ENCODE results near the gene HMG20A. TPM values are rescaled to one million over a fixed set of nuclear protein-coding genes. Genes with fewer than 3 reads are reported as not detected.

Gene HMG20A
- total and polyA plus RNA-seq, 9 of the 15 experiments (the other 6 are each of a cell fraction or from before 2014, with no cell fraction given), result 25.0 to 68.1 (median 38.9) TPM

DNA sequence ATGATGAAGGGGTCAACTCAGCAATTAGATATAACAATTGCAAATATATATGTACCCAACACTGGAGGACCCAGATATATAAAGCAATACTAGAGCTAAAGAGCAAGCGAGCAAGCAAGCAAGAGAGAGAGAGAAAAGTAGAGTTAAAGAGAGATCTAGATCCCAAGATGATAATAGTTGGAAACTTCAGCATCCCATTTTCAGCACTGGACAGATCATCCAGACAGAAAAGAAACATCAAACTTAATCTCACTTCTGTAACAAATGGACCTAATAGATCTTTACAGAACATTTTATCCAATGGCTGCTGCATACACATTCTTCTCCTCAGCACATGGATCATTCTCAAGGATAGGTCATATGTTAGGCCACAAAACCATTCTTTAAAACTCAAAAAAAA is 24.0 kb upstream of the HMG20A start:
- intact Hi-C loops (cut with micrococcal nuclease), result no loop called here
- no peaks in the 10 kb centered on the region for H4K20me1 ChIP-seq (replicated peaks; ENCODE audit: control insufficient read depth, insufficient read depth, low read length)
- no peak overlapping the region for H3K9ac ChIP-seq (ENCODE audit: insufficient read depth in 1 of 2, low read depth in 2 of 2, low read length in 2 of 2)
- no peak overlapping the region for H2AFZ ChIP-seq (ENCODE audit: low read depth, low read length)
- DNase-seq (ENCODE audit: extremely low read depth in 1 of 4, low spot score in 3 of 4), result no peak
- H3K27me3 ChIP-seq (ENCODE audit: control insufficient read depth in 2 of 2, insufficient read depth in 2 of 2, low read length in 2 of 2), result no peaks in the 10 kb centered on the region
- POLR2A ChIA-PET, result no interaction called here
- ATAC-seq, result no peak
- H3K9me1 ChIP-seq (ENCODE audit: control insufficient read depth, insufficient read depth, low read length), result no peaks in the 10 kb centered on the region
- CTCF ChIA-PET (ENCODE audit: low intra/inter-chr PET ratio), result no interaction called here
- 60% methylated on average over 1 of the region's 1 CpG for WGBS (ENCODE audit: insufficient coverage, low coverage, missing lambda C conversion rate)
- TF ChIP-seq, protein P1, sequence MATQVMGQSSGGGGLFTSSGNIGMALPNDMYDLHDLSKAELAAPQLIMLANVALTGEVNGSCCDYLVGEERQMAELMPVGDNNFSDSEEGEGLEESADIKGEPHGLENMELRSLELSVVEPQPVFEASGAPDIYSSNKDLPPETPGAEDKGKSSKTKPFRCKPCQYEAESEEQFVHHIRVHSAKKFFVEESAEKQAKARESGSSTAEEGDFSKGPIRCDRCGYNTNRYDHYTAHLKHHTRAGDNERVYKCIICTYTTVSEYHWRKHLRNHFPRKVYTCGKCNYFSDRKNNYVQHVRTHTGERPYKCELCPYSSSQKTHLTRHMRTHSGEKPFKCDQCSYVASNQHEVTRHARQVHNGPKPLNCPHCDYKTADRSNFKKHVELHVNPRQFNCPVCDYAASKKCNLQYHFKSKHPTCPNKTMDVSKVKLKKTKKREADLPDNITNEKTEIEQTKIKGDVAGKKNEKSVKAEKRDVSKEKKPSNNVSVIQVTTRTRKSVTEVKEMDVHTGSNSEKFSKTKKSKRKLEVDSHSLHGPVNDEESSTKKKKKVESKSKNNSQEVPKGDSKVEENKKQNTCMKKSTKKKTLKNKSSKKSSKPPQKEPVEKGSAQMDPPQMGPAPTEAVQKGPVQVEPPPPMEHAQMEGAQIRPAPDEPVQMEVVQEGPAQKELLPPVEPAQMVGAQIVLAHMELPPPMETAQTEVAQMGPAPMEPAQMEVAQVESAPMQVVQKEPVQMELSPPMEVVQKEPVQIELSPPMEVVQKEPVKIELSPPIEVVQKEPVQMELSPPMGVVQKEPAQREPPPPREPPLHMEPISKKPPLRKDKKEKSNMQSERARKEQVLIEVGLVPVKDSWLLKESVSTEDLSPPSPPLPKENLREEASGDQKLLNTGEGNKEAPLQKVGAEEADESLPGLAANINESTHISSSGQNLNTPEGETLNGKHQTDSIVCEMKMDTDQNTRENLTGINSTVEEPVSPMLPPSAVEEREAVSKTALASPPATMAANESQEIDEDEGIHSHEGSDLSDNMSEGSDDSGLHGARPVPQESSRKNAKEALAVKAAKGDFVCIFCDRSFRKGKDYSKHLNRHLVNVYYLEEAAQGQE (IDR thresholded peaks at IDR 0.05; ENCODE audit: borderline replicate concordance), result peak; percentile 75
- TF ChIP-seq, protein P1 (CRISPR knock-in tag; IDR thresholded peaks at IDR 0.05; ENCODE audit: low read depth), result no peak
- no peak for TF ChIP-seq TEAD4 (IDR thresholded peaks at IDR 0.05; ENCODE audit: low read length)
- no peak for TF ChIP-seq TEAD4 (CRISPR knock-in tag; IDR thresholded peaks at IDR 0.05; ENCODE audit: borderline replicate concordance)
- H3K4me1 ChIP-seq (replicated peaks in 1 of 2; ENCODE audit: control insufficient read depth in 2 of 2, insufficient read depth in 2 of 2, low read length in 2 of 2), result no peaks in the 10 kb centered on the region
- peaks cover 51% of the 10 kb centered on the region for H3K79me2 ChIP-seq (ENCODE audit: control insufficient read depth, insufficient read depth, low read length)
- no peak overlapping the region for H3K27ac ChIP-seq (ENCODE audit: extremely low read depth, low read depth, low read length)
- no peak overlapping the region for H3K4me3 ChIP-seq
- BruUV-seq (replicated peaks), result no TSS peak
- no peak for FAIRE-seq
- 0 out of 2 replicates have a peak, but pooled peaks cover 2% of the 10 kb centered on the region for H3K9me3 ChIP-seq (replicated peaks; ENCODE audit: control insufficient read depth, insufficient read depth, low read depth, low read length)
- in situ Hi-C loops (cut with MboI), result no loop called here
- H3K4me2 ChIP-seq (ENCODE audit: insufficient read depth, low read length), result no peak overlapping the region
- H3K36me3 ChIP-seq (ENCODE audit: control insufficient read depth, insufficient read depth, low read length), result no peaks in the 10 kb centered on the region
